NB4 (cell line): ENCODE measurements around the gene CD2AP.

ENCODE experiments used
- DNase-seq: peaks from one replicate; pipeline ENCODE4 v3.0.0; 2010; ENCODE audit warnings: low read depth
- H3K4me3 ChIP-seq: one replicate; pipeline ENCODE4 v1.5.1; 2011; ENCODE audit warnings: mild to moderate bottlenecking, low read depth, low read length, moderate library complexity
- MYC ChIP-seq: IDR thresholded peaks from 2 replicates; pipeline ENCODE4 v1.6.1; 2011; ENCODE audit warnings: low read depth, low read length
- POLR2A ChIP-seq: IDR thresholded peaks from 2 replicates; pipeline ENCODE4 v1.6.1; 2011; ENCODE audit warnings: mild to moderate bottlenecking; ENCODE audit not compliant: insufficient read length; ENCODE audit errors: extremely low read depth
- TF ChIP-seq, protein P1 (sequence below): IDR thresholded peaks from 2 replicates; pipeline ENCODE4 v1.6.1; 2011; ENCODE audit warnings: low read depth, low read length
- TF ChIP-seq, protein P2 (sequence below): IDR thresholded peaks from one replicate; pipeline ENCODE4 v1.5.1; 2012; ENCODE audit warnings: low read depth, low read length

CD2AP gene

DNA sequence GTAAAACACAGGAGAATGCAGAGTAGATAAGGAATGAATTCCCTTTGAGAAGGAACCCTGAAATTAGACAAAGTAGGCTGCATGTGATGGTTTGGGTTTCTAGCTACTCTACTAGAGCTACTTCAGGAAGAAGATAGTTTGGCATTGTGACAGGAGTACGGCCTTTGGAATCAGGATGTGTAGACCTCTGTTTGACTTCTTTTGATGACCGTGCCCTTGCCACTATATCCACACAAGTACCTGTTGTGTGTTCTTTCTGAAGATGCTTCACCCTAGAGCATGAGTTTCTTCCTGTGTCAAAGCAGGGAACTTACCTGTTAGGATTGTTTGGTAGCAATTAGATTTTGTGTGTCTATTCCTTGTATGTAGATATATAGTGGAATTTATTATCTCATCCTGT is 41.7 kb downstream of the CD2AP start:
- no peak overlapping the region for H3K4me3 ChIP-seq
- DNase-seq, result no peak
- TF ChIP-seq, protein P1, sequence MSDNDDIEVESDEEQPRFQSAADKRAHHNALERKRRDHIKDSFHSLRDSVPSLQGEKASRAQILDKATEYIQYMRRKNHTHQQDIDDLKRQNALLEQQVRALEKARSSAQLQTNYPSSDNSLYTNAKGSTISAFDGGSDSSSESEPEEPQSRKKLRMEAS, result no peak
- TF ChIP-seq POLR2A, result no peak
- TF ChIP-seq, protein P2, sequence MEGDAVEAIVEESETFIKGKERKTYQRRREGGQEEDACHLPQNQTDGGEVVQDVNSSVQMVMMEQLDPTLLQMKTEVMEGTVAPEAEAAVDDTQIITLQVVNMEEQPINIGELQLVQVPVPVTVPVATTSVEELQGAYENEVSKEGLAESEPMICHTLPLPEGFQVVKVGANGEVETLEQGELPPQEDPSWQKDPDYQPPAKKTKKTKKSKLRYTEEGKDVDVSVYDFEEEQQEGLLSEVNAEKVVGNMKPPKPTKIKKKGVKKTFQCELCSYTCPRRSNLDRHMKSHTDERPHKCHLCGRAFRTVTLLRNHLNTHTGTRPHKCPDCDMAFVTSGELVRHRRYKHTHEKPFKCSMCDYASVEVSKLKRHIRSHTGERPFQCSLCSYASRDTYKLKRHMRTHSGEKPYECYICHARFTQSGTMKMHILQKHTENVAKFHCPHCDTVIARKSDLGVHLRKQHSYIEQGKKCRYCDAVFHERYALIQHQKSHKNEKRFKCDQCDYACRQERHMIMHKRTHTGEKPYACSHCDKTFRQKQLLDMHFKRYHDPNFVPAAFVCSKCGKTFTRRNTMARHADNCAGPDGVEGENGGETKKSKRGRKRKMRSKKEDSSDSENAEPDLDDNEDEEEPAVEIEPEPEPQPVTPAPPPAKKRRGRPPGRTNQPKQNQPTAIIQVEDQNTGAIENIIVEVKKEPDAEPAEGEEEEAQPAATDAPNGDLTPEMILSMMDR, result no peak
- no peak for TF ChIP-seq MYC

DNA sequence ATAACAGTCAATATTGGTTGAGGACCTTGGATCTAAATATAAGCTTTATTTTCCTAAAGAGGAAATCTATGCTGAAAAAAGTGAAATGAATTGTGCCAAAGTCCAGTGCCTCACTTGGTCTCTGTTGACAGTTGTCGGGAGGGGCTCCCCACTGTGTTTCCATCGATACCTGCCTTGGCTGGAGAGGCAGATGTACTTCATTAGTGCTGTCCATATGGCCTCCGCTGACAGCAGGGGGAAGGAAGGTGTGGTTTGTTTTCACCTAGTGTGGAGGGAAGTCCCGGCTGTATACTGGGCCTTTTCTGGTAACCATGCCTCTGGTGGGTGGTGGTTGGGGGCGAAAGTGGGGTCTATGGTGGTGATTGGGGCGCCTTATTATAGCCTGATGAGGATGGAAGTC is 42.7 kb downstream of the CD2AP start:
- no peak for DNase-seq
- no peak for TF ChIP-seq POLR2A
- TF ChIP-seq, protein P2, result no peak
- no peak for TF ChIP-seq MYC
- TF ChIP-seq, protein P1, result no peak
- H3K4me3 ChIP-seq, result no peak overlapping the region

DNA sequence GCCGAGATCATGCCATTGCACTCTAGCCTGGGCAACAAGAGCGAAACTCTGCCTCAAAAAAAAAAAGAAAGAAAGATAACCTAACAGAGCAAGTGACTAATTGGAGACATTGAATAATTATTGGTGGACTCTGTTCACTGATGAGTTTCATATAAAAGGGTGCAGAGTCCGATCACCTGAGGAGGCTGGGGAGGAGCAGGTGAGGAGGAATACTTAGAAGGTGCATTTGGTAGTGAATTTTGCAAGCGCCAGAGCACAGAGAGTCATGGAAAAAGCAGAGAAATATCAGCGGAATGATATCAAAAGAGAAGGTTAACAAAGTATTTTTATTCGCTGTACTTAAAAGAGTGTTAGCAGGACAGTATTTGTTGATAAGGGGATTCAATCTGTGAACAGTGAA is 44.4 kb downstream of the CD2AP start:
- TF ChIP-seq POLR2A, result no peak
- TF ChIP-seq, protein P2, result no peak
- TF ChIP-seq MYC, result no peak
- TF ChIP-seq, protein P1, result no peak
- no peak overlapping the region for H3K4me3 ChIP-seq
- DNase-seq, result no peak

DNA sequence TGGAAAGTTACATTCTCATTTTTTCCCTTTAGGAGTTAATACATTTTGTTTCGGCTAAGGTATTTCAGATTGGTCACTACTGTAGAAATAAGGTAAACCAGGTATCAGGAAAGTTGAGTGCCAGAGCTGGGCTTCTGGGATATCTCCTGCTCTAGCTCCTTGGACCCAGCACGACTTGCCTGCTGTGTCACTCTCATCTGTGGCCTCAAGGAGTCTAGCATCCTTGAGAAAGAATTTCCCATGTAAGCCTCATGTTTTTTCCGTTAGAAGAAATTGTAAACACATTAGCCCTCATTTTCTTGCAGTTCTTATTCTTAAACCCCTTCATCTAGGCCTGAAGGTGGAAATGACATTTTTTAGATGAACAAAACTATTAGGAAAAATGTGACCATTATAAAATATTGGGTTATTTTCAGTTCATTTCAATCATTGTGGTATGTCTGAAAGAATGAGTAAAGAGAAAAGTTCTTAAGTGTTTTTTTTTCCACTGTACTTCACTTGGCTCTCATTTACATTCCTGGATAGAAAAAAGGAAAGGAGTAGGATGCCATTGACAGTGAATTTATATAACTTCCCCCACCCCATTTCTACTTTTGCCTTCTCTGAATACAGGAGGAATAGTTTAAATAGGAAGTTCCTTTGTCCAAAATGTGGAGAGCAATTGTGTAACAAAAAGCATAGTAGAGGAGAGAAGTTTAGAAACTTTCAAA is 46.7 kb downstream of the CD2AP start:
- TF ChIP-seq, protein P1, result no peak
- no peak for DNase-seq
- no peak overlapping the region for H3K4me3 ChIP-seq

DNA sequence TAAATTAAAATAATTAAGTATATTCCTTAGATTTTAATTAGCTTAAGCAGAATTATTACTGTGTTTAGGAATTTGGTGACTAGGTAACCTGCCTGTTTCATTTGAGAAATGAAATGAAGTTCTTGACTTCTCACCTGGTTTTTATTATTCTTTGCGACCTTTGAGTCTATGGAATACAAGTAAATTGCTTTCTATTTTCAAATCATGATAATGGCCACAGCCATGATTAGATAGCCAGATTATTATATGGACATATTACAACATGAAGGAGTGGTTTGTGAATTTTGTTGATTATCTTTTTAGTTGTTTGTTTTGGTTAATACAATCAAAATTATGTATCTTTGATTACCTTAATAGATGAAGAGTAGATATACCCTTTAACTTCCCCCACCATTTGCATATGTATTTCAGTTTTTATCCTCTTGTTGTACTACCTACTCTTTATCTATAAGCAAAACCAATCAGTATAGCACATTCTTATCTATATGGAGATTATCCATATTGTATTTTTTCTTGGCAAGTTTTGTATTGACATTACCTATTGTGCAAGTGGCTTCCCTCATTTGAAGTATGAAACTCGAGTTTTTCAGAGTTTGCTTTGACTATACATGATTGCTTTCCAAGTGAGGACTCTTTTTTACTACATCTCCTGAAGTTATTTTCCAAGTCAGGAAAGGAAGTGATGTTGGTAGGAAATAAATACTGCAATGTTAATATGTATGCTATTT is 47.9 kb downstream of the CD2AP start:
- H3K4me3 ChIP-seq, result no peak overlapping the region
- no peak for DNase-seq
- no peak for TF ChIP-seq MYC
- no peak for TF ChIP-seq POLR2A
- TF ChIP-seq, protein P2, result no peak
- TF ChIP-seq, protein P1, result no peak

DNA sequence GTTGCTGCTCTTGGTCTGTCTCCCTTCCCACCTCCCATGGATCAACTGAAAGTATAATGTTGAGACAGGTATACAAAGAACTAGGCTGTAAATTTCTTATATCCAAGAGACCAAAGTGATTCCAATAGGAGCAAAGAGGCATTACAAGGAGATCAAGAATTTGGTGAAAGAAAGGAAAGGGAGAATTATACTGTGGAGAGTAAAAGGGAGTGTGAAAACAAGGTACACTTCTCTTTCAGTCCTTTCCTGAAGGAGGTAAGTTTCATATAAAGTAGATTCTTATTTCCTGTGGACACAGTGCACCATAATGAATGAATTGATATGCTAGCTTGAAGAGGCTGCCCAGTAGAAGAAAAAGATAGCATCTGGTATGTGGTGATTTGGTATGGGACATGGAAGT is 49.7 kb downstream of the CD2AP start:
- no peak overlapping the region for H3K4me3 ChIP-seq
- TF ChIP-seq POLR2A (no peak), MYC (no peak)
- TF ChIP-seq, protein P2, result no peak
- TF ChIP-seq, protein P1, result no peak
- DNase-seq, result no peak
